Measurements from ENCODE around the gene ZNF407. TPM values are rescaled to one million over a fixed set of nuclear protein-coding genes. Genes with fewer than 3 reads are reported as not detected.

ZNF407 gene
- total RNA-seq, 1 experiment from 2014 or later, result 7.6 TPM

DNA sequence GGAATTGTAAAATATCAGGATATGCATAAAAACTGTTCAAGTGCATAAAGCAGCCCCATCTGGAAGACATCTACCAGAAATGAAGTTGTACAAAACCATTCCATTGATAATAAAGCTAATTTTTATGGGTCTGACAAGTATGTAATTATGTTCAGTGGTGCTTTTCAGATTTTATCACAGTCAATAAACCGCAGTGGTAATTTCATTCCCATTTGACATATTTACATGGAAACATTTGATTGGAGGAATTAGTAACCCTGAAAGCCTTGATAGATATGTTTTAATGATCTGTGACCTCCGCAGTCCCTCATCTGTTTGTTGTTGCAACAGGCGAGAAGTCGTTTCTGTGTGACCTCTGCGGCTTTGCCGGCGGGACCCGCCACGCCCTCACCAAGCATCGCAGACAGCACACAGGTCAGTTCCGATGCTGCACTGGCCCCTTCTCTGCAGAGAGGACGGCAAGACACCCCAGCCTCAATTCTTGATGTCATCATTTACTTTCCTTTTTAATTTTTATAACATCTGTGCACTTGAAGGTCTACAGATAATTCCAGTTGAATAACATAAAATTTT lies 283.1 kb downstream of the ZNF407 start:
- POLR2A ChIA-PET, result no interaction called here
- no peak overlapping the region for H3K4me2 ChIP-seq (ENCODE audit: low read length)
- H3K27ac ChIP-seq (ENCODE audit: low read depth, low read length), result no peak overlapping the region
- no peak overlapping the region for H3K4me3 ChIP-seq (replicated peaks in 1 of 2; ENCODE audit: low read depth in 1 of 2, low read length in 2 of 2)
- BruUV-seq (replicated peaks), result no TSS peak
- no peak overlapping the region for H3K9ac ChIP-seq (ENCODE audit: low read length)
- H3K4me1 ChIP-seq (ENCODE audit: control insufficient read depth in 1 of 2, insufficient read depth in 2 of 2, low read length in 2 of 2), result no peaks in the 10 kb centered on the region
- no peaks in the 10 kb centered on the region for H3K9me2 ChIP-seq (ENCODE audit: insufficient read depth)
- ATAC-seq (no peak), DNase-seq (ENCODE audit: low read depth, low spot score) (no peak)
- CTCF ChIA-PET, result no interaction called here
- no peaks in the 10 kb centered on the region for H3K9me3 ChIP-seq (ENCODE audit: control insufficient read depth in 1 of 2, insufficient read depth in 1 of 2, low read depth in 1 of 2, low read length in 2 of 2)
- intact Hi-C loops (cut with micrococcal nuclease), result no loop called here
- TF ChIP-seq POLR2A (IDR thresholded peaks at IDR 0.05; ENCODE audit: borderline replicate concordance, extremely low read depth, insufficient read depth, insufficient read length) (no peak), POLR2AphosphoS5 (IDR thresholded peaks at IDR 0.05; ENCODE audit: low read depth, low read length) (no peak), REST (IDR thresholded peaks at IDR 0.05; ENCODE audit: low read depth) (no peak), YY1 (IDR thresholded peaks at IDR 0.05; ENCODE audit: extremely low read depth, insufficient replicate concordance, low read depth, low read length) (no peak), FOSL1 (IDR thresholded peaks at IDR 0.05; ENCODE audit: low read depth) (no peak), ZBTB33 (IDR thresholded peaks at IDR 0.05; ENCODE audit: extremely low read depth, insufficient replicate concordance, low read length) (no peak), SRF (IDR thresholded peaks at IDR 0.05; ENCODE audit: low read depth) (no peak), EGR1 (IDR thresholded peaks at IDR 0.05; ENCODE audit: low read depth) (no peak), MAX (IDR thresholded peaks at IDR 0.05) (no peak)
- TF ChIP-seq, protein P1, sequence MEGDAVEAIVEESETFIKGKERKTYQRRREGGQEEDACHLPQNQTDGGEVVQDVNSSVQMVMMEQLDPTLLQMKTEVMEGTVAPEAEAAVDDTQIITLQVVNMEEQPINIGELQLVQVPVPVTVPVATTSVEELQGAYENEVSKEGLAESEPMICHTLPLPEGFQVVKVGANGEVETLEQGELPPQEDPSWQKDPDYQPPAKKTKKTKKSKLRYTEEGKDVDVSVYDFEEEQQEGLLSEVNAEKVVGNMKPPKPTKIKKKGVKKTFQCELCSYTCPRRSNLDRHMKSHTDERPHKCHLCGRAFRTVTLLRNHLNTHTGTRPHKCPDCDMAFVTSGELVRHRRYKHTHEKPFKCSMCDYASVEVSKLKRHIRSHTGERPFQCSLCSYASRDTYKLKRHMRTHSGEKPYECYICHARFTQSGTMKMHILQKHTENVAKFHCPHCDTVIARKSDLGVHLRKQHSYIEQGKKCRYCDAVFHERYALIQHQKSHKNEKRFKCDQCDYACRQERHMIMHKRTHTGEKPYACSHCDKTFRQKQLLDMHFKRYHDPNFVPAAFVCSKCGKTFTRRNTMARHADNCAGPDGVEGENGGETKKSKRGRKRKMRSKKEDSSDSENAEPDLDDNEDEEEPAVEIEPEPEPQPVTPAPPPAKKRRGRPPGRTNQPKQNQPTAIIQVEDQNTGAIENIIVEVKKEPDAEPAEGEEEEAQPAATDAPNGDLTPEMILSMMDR (IDR thresholded peaks at IDR 0.05 in 2 of 3, conservative IDR thresholded peaks at IDR 0.05 in 1 of 3; ENCODE audit: borderline replicate concordance in 1 of 3, insufficient read depth in 1 of 3, low read depth in 2 of 3, low read length in 2 of 3), result no peak
- H4K20me1 ChIP-seq (ENCODE audit: insufficient read depth), result no peaks in the 10 kb centered on the region
- H3K79me2 ChIP-seq (ENCODE audit: insufficient read depth, low read length), result no peaks in the 10 kb centered on the region
- no peak overlapping the region for H2AFZ ChIP-seq (ENCODE audit: low read depth, low read length, poor library complexity, severe bottlenecking)
- RAD21 ChIA-PET (ENCODE audit: low non-redundant PET in 1 of 2, low total read pairs in 2 of 2, uncharacterized antibody in 2 of 2, unreplicated experiment in 2 of 2), result no interaction called here
- no peaks in the 10 kb centered on the region for H3K36me3 ChIP-seq (ENCODE audit: control insufficient read depth in 1 of 2, insufficient read depth in 2 of 2, low read length in 2 of 2)
- H3K27me3 ChIP-seq (ENCODE audit: insufficient read depth, low read length), result no peaks in the 10 kb centered on the region
